ENCODE measurements around the gene IL4.

The IL4 gene

GRCh38 chr5:132658381-132659302 is 15.1 kb upstream of the IL4 start:
- DNase-seq, result no peak

- no peak for DNase-seq
Observed at GRCh38 chr5:132659598-132660493, 13.9 kb upstream of the IL4 start.

GRCh38 chr5:132661231-132662003 is 12.4 kb upstream of the IL4 start:
- no peak for DNase-seq

GRCh38 chr5:132662004-132662401 is 11.8 kb upstream of the IL4 start:
- no peak for DNase-seq

GRCh38 chr5:132662925-132663770 is 10.6 kb upstream of the IL4 start:
- no peak for DNase-seq

- no peak for DNase-seq
Observed at GRCh38 chr5:132663771-132664695, 9.8 kb upstream of the IL4 start.

- DNase-seq, result no peak
Observed at GRCh38 chr5:132664696-132665209, 9.0 kb upstream of the IL4 start.

- no peak for DNase-seq
Observed at GRCh38 chr5:132665574-132666080, 8.2 kb upstream of the IL4 start.

GRCh38 chr5:132666310-132667123 is 7.3 kb upstream of the IL4 start:
- DNase-seq, result no peak

GRCh38 chr5:132667309-132667708 is 6.5 kb upstream of the IL4 start:
- no peak for DNase-seq

GRCh38 chr5:132667761-132668705 is 5.8 kb upstream of the IL4 start:
- DNase-seq, result no peak

GRCh38 chr5:132668706-132669454 is 4.9 kb upstream of the IL4 start:
- no peak for DNase-seq

GRCh38 chr5:132669455-132669820 is 4.4 kb upstream of the IL4 start:
- no peak for DNase-seq

GRCh38 chr5:132669966-132670882 is 3.6 kb upstream of the IL4 start:
- DNase-seq, result no peak

- DNase-seq, result no peak
Observed at GRCh38 chr5:132671000-132671399, 2.8 kb upstream of the IL4 start.

- no peak for DNase-seq
Observed at GRCh38 chr5:132673488-132673887, 301 bp upstream of the IL4 start.
